Eye (tissue), 1 donor: ENCODE measurements around the gene CASP10.

ENCODE experiments used
- DNase-seq: peaks from one replicate; pipeline ENCODE4 v3.0.0-alpha.2; 2015

Gene CASP10

GRCh38 chr2:201199847-201200246, 16.9 kb downstream of the CASP10 start:
- no peak for DNase-seq

- DNase-seq, result no peak
These were observed 17.4 kb downstream of the CASP10 start for GRCh38 chr2:201200345-201200744.

- no peak for DNase-seq
These were observed 18.4 kb downstream of the CASP10 start for GRCh38 chr2:201201371-201201770.

- DNase-seq, result no peak
These were observed 21.1 kb downstream of the CASP10 start for GRCh38 chr2:201203916-201204654.

- DNase-seq, result no peak
These were observed 21.9 kb downstream of the CASP10 start for GRCh38 chr2:201204655-201205514.

GRCh38 chr2:201205515-201205849, 22.5 kb downstream of the CASP10 start:
- no peak for DNase-seq

GRCh38 chr2:201208563-201209252, 25.8 kb downstream of the CASP10 start:
- DNase-seq, result no peak

- no peak for DNase-seq
These were observed 33.0 kb downstream of the CASP10 start for GRCh38 chr2:201215963-201216362.

- DNase-seq, result no peak
These were observed 34.0 kb downstream of the CASP10 start for GRCh38 chr2:201216918-201217317.

- no peak for DNase-seq
These were observed 35.8 kb downstream of the CASP10 start for GRCh38 chr2:201218780-201219179.

- no peak for DNase-seq
These were observed 36.6 kb downstream of the CASP10 start for GRCh38 chr2:201219328-201220096.

GRCh38 chr2:201220102-201220570, 37.2 kb downstream of the CASP10 start:
- peak; percentile 20 for DNase-seq

- no peak for DNase-seq
These were observed 40.4 kb downstream of the CASP10 start for GRCh38 chr2:201223089-201224073.

- DNase-seq, result no peak
These were observed 45.5 kb downstream of the CASP10 start for GRCh38 chr2:201228271-201228911.

GRCh38 chr2:201228912-201229290, 46.0 kb downstream of the CASP10 start:
- DNase-seq, result no peak

- peak; percentile 83 for DNase-seq
These were observed 49.0 kb downstream of the CASP10 start for GRCh38 chr2:201231781-201232466.

GRCh38 chr2:201232467-201232815, 49.5 kb downstream of the CASP10 start:
- DNase-seq, result no peak

- DNase-seq, result no peak
These were observed 50.4 kb downstream of the CASP10 start for GRCh38 chr2:201233192-201233811.

- DNase-seq, result no peak
These were observed 51.1 kb downstream of the CASP10 start for GRCh38 chr2:201233812-201234662.
